ENCODE measurements around the gene SEMA5A.

- TF ChIP-seq CTCF (IDR thresholded peaks at IDR 0.05): no peak
- no peak for TF ChIP-seq EZH2 (IDR thresholded peaks at IDR 0.05; ENCODE audit: borderline replicate concordance, insufficient read depth, low read depth, low read length, poor library complexity, severe bottlenecking)
These were observed 442.6 kb downstream of the SEMA5A start for GRCh38 chr5:9103290-9103689.

All from B cell (primary cell).